ENCODE results near the gene PROSER2.

PROSER2 gene

GRCh38 chr10:11864727-11865126, 41.6 kb downstream of the PROSER2 start:
- H3K4me3 ChIP-seq (ENCODE audit: low read depth, low read length), result no peak overlapping the region
- no peak for DNase-seq (ENCODE audit: low read depth)
- TF ChIP-seq CTCF (IDR thresholded peaks at IDR 0.05; ENCODE audit: low read depth, low read length, missing control alignments), result no peak

GRCh38 chr10:11865561-11865960, 42.4 kb downstream of the PROSER2 start:
- TF ChIP-seq CTCF (IDR thresholded peaks at IDR 0.05; ENCODE audit: low read depth, low read length, missing control alignments), result no peak
- no peak overlapping the region for H3K4me3 ChIP-seq (ENCODE audit: low read depth, low read length)
- DNase-seq (ENCODE audit: low read depth), result no peak

GRCh38 chr10:11866199-11866925, 43.2 kb downstream of the PROSER2 start:
- no peak for TF ChIP-seq CTCF (IDR thresholded peaks at IDR 0.05; ENCODE audit: low read depth, low read length, missing control alignments)
- no peak overlapping the region for H3K4me3 ChIP-seq (ENCODE audit: low read depth, low read length)
- no peak for DNase-seq (ENCODE audit: low read depth)

- no peak overlapping the region for H3K4me3 ChIP-seq (ENCODE audit: low read depth, low read length)
- no peak for TF ChIP-seq CTCF (IDR thresholded peaks at IDR 0.05; ENCODE audit: low read depth, low read length, missing control alignments)
- no peak for DNase-seq (ENCODE audit: low read depth)
These were observed 46.1 kb downstream of the PROSER2 start for GRCh38 chr10:11869219-11869618.

GRCh38 chr10:11869743-11870460, 46.7 kb downstream of the PROSER2 start:
- no peak for TF ChIP-seq CTCF (IDR thresholded peaks at IDR 0.05; ENCODE audit: low read depth, low read length, missing control alignments)
- no peak for DNase-seq (ENCODE audit: low read depth)
- H3K4me3 ChIP-seq (ENCODE audit: low read depth, low read length), result no peak overlapping the region

- no peak for DNase-seq (ENCODE audit: low read depth)
- no peak overlapping the region for H3K4me3 ChIP-seq (ENCODE audit: low read depth, low read length)
- TF ChIP-seq CTCF (IDR thresholded peaks at IDR 0.05; ENCODE audit: low read depth, low read length, missing control alignments), result no peak
These were observed 47.3 kb downstream of the PROSER2 start for GRCh38 chr10:11870461-11870780.
